ENCODE data around the gene LAMTOR1.
A peak's percentile ranks its signal among the peaks of the same experiment; 100 is the strongest.

Gene LAMTOR1

DNA sequence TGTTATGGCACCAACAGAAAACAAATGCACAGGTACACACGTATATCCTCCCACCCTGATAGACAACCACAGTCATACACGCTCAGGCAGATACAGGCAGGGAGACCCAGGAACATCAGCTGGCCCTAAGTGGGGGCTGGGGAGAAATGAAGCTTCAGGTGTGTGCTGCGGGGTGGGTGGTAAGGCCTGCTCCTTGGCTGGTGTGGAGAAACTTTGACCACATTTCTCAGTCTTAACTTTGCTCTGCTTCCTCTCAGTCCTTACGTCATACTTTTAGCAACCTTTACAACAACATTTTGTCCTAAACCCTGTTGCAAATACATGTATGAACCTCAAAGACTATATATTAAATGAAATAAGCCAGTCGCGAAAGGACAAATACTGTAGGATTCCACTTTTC is 16.1 kb upstream of the LAMTOR1 start:
- DNase-seq (ENCODE audit: low read depth): no peak

GRCh38 chr11:72116019-72116755 is 13.1 kb upstream of the LAMTOR1 start:
- DNase-seq (ENCODE audit: low read depth): no peak

DNA sequence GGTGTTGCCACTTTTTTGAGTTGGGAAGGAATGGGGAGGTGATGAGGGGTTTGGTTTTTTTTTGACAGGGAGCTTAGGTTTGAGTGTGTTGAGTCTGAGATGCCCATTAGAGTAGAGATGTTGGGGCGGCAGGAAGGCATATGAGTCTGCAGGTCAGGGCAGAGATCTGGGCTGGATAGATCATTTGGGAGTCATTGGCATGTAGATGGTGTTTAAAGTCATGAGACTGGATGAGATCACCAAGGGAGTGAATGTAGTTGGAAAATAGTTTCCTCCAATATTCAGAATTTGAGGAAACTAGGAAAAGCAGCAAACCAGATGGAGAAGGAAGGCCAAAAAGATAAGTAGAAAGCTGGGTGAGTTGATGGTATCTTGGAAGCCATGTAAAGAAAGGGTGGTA is 11.5 kb upstream of the LAMTOR1 start:
- no peak for DNase-seq (ENCODE audit: low read depth)

GRCh38 chr11:72112978-72113808 is 10.1 kb upstream of the LAMTOR1 start:
- DNase-seq (ENCODE audit: low read depth): no peak

DNA sequence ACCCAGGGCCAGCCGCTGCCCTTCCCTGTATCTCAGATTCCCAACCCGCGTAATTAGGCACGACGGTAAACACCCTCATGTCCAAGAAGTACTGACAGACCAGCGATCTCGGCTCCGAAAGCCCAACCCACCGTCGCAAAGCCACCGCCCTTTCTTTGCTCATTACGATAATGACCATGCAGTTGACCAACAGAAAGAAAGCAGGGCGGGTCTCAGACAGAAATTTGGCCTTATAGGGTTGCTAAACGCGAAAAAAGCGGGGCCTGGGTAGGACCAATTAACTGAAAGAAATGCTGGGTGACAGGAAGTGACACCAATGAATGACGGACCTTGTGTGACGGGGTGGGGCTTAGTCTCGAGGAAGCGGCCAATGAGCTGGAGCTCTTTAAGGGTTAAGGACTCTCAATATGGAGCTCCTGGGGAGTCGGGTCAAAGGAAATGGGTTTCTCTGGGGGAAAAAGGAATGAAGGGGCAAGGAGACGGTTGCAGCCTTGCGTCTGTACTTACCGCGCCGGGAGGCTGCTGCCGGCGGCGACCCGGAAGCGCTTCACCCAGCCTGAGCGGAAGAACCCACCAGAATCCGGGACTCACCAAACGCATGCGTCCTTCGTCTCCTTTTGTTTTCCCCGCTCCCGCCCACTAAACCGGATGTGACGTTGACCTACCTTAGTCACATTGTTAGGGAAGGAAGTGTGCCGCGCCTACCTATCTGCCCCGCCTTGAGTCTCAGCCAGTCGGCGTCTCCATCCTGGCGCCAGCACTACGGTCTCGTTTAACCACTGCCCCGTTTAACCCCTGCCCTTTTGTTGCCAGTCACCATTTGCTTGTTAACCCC is 9.3 kb upstream of the LAMTOR1 start, which contains the start of gene ANAPC15:
Gene ANAPC15 (minus strand): TSS at position 553 of the 835 bp plus-strand sequence. CDS start 1,419 bp downstream, outside the sequence.
- peak; percentile 98 for DNase-seq (ENCODE audit: low read depth)

GRCh38 chr11:72111300-72112142 is 8.4 kb upstream of the LAMTOR1 start:
- no peak for DNase-seq (ENCODE audit: low read depth)

DNA sequence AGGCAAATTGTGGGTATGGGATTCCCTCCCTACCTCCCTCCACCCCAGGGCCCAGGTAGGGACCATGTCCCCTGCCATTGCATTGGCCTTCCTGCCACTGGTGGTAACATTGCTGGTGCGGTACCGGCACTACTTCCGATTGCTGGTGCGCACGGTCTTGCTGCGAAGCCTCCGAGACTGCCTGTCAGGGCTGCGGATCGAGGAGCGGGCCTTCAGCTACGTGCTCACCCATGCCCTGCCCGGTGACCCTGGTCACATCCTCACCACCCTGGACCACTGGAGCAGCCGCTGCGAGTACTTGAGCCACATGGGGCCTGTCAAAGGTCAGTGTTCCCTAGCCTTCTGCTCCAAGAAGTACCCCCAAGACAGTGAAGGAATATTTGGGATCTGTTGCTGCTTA is 2.8 kb upstream of the LAMTOR1 start, which contains the start of gene TOMT:
Gene TOMT (plus strand): TSS at position 37 of the 400 bp plus-strand sequence. CDS start 28 bp downstream, at position 65.
- no peak for DNase-seq (ENCODE audit: low read depth)

DNA sequence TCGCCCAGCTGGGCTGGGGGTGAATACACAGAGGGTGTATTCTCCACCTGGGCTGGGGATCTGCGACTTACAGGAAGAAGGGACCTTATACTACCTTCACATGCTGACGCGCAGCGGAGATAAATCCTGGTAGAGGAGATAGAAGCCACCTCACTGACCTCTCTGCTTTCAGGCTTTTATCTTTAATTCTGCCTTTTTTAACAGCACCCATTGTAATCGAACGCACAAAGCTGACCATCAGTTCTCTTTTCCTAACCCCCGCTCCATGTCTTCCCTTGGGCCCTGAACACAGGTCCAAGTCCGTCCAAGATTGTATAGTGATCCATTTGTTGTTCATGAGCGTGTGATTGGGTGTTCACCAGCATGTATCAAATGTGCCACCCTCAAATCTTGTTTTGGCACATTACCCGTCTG is 664 bp upstream of the LAMTOR1 start:
- DNase-seq (ENCODE audit: low read depth): no peak

GRCh38 chr11:72102631-72102945 is 509 bp downstream of the LAMTOR1 start:
- DNase-seq (ENCODE audit: low read depth): no peak

GRCh38 chr11:72102162-72102561 is 935 bp downstream of the LAMTOR1 start:
- no peak for DNase-seq (ENCODE audit: low read depth)

- no peak for DNase-seq (ENCODE audit: low read depth)
Measured at GRCh38 chr11:72100462-72100861, 2.6 kb downstream of the LAMTOR1 start.

GRCh38 chr11:72100009-72100408 is 3.1 kb downstream of the LAMTOR1 start:
- no peak for DNase-seq (ENCODE audit: low read depth)

DNA sequence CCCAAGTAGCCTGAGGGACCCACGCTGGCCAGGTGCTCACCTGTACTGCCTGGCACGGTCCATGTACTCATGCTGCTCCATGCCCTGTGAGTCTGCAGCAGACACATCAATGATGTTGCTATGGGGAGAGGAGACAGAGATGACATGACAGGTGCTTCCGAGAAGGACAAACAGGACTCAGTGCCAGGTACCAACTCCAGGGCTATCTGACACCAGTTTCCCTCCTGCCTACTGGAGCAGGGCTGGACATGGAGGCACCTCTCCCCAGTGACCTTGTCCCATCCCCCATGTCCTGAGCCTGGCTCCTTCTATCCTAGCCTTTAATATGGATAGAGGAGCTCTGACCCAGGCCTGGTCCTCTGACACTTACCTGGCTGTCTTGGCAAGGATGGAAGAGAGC is 4.4 kb downstream of the LAMTOR1 start:
- DNase-seq (ENCODE audit: low read depth): no peak

GRCh38 chr11:72091292-72091691 is 11.8 kb downstream of the LAMTOR1 start:
- peak; percentile 34 for DNase-seq (ENCODE audit: low read depth)

- no peak for DNase-seq (ENCODE audit: low read depth)
Measured at GRCh38 chr11:72088076-72088808, 14.9 kb downstream of the LAMTOR1 start.

DNA sequence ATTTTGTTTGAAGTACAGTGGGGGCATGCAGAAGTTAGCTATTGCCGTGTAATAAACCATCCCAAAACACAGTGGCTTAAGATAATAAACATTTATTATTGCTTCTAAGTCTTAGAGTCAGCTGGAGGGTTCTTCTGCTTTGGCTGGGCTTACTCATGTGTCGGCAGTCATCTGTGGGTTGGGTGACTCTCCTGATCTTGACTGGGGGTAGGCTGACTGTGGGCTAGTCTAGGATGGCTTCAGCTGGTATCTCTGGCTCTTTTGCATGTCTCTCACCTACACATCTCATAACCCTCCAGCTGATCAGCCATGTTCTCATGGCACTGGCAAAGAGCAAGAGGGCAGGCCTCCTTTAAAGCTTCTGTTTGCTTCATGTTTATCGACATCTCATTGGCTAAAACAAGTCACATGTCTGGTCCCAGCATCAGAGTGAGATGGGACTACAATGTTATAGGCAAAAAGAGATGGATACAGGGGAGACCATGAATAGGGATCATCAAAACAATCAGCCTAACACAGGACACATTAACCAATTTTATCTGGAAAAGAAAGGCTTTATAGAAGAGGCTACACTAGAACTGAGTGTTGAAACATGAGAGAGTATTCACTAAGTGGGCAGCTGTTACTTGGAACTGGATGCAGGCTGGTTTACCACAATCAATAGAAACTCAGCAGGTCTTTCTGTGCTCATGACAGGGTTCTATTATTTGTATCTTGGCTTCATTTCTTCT is 17.3 kb downstream of the LAMTOR1 start:
- no peak for DNase-seq (ENCODE audit: low read depth)

GRCh38 chr11:72084965-72085364 is 18.1 kb downstream of the LAMTOR1 start:
- DNase-seq (ENCODE audit: low read depth): no peak

GRCh38 chr11:72084076-72084475 is 19.0 kb downstream of the LAMTOR1 start:
- DNase-seq (ENCODE audit: low read depth): no peak

DNA sequence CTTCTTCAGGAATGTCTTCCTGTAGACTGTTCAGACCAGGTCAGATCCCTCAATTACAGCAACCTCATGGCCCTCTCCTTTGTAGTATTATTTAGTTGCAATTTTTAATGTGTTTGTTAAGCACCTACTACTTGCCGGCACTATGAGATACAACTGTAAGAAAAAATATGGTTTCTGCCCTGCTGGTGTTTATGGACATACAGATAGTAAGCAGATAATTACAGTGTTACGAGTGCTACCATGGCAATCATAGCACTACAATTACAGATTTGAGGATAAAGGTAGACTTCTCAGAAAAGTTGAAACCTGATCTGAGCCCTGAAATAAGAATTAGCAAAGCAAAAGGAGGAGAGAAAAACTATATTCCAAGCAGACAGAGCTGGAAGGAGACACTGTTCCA is 19.7 kb downstream of the LAMTOR1 start:
- no peak for DNase-seq (ENCODE audit: low read depth)

GRCh38 chr11:72081821-72082453 is 21.2 kb downstream of the LAMTOR1 start:
- DNase-seq (ENCODE audit: low read depth): no peak
